Cardiac muscle cell (in vitro differentiated cells and primary cell): ENCODE results near the gene RASAL2. TPM values are rescaled to one million over a fixed set of nuclear protein-coding genes. Genes with fewer than 3 reads are reported as not detected.
A peak's percentile ranks its signal among the peaks of the same experiment; 100 is the strongest.

Experiments used
- DNase-seq, 2 donors: peaks; one replicate each; pipeline versions ENCODE4 v3.0.0 to v3.0.0-alpha.2; 2010 to 2017; ENCODE audit warnings: low read depth in 1 of 2, low spot score in 1 of 2
- H3K27ac ChIP-seq: fragments of 200-600 bp; sonication (generic); 2 replicates; pipeline ENCODE4 v1.5.1; 2016
- H3K27me3 ChIP-seq: fragments of 200-600 bp; sonication (generic); 2 replicates; pipeline ENCODE4 v1.6.0; 2016; ENCODE audit warnings: control low read depth
- H3K36me3 ChIP-seq: fragments of 200-600 bp; sonication (generic); 2 replicates; pipeline ENCODE4 v1.5.1; 2016; ENCODE audit warnings: control low read depth
- H3K4me1 ChIP-seq: fragments of 200-600 bp; sonication (generic); 2 replicates; pipeline ENCODE4 v1.8.1; 2017; ENCODE audit warnings: low read depth, mild to moderate bottlenecking, mixed run types
- H3K4me3 ChIP-seq: fragments of 200-600 bp; sonication (generic); 2 replicates; pipeline ENCODE4 v1.5.1; 2016; ENCODE audit warnings: mild to moderate bottlenecking
- H3K9me3 ChIP-seq: fragments of 200-600 bp; sonication (generic); 2 replicates; pipeline ENCODE4 v1.5.1; 2017; ENCODE audit warnings: low read depth, mild to moderate bottlenecking, control low read depth
- polyA plus RNA-seq: library from polyadenylated mRNA; unstranded; fragments of >200 nt; fragmentation: Nextera tagmentation; extraction: Ambion mirVana; gene quantifications from 2 replicates; pipeline ENCODE4 v1.2.1, GENCODE V29; 2016
- total RNA-seq: library from RNA; depleted of rRNA; stranded (reverse); fragments of >200 nt; gene quantifications from 2 replicates; pipeline ENCODE4 v1.2.3, GENCODE V29; 2016
- TF ChIP-seq, protein P1 (sequence below): IDR thresholded peaks from 2 replicates; pipeline ENCODE4 v1.5.1; 2012; ENCODE audit warnings: low read depth, mild to moderate bottlenecking, low read length

RASAL2 gene
- total and polyA plus RNA-seq, 2 experiments from 2014 or later = 11.2 to 35.3 TPM

DNA sequence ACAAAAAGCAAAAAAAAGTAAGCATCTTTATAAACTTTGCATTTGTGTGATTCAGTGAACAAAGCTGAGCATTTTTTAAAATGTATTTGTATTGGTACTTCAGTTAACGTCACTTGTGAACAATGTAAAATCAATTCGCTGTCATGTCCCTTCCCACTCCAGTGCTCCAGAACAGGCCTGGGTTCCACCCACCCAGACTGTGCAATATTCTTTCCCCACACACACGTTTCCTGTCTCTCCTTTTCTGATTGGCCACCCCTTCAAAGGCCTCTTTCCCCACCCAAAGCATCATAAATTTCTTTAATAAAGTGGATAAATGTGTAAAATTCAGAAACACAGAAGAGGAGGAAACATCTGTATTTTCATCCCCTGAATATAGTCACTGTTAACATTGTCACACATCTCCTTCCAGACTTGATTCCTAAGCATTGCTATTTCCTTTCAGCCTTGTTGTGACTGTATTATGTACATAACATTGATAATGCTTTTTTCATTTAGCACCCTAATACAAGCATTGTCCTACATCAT lies 390.9 kb downstream of the RASAL2 start:
- Histone ChIP-seq H3K4me3 (no peak overlapping the region), H3K36me3 (no peaks in the 10 kb centered on the region), H3K9me3 (no peaks in the 10 kb centered on the region), H3K27ac (no peak overlapping the region), H3K27me3 (no peaks in the 10 kb centered on the region), H3K4me1 (no peaks in the 10 kb centered on the region)
- no peak for DNase-seq
- TF ChIP-seq, protein P1, sequence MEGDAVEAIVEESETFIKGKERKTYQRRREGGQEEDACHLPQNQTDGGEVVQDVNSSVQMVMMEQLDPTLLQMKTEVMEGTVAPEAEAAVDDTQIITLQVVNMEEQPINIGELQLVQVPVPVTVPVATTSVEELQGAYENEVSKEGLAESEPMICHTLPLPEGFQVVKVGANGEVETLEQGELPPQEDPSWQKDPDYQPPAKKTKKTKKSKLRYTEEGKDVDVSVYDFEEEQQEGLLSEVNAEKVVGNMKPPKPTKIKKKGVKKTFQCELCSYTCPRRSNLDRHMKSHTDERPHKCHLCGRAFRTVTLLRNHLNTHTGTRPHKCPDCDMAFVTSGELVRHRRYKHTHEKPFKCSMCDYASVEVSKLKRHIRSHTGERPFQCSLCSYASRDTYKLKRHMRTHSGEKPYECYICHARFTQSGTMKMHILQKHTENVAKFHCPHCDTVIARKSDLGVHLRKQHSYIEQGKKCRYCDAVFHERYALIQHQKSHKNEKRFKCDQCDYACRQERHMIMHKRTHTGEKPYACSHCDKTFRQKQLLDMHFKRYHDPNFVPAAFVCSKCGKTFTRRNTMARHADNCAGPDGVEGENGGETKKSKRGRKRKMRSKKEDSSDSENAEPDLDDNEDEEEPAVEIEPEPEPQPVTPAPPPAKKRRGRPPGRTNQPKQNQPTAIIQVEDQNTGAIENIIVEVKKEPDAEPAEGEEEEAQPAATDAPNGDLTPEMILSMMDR = no peak

- TF ChIP-seq, protein P1 = no peak
- no peaks in the 10 kb centered on the region for H3K36me3 ChIP-seq
- no peaks in the 10 kb centered on the region for H3K27me3 ChIP-seq
- DNase-seq = peak in 1 of 2 donors; percentile 15
- H3K27ac ChIP-seq = no peak overlapping the region
- H3K4me1 ChIP-seq = no peaks in the 10 kb centered on the region
- no peak overlapping the region for H3K4me3 ChIP-seq
- H3K9me3 ChIP-seq = no peaks in the 10 kb centered on the region
Observed at GRCh38 chr1:178485541-178485981, 391.7 kb downstream of the RASAL2 start.

DNA sequence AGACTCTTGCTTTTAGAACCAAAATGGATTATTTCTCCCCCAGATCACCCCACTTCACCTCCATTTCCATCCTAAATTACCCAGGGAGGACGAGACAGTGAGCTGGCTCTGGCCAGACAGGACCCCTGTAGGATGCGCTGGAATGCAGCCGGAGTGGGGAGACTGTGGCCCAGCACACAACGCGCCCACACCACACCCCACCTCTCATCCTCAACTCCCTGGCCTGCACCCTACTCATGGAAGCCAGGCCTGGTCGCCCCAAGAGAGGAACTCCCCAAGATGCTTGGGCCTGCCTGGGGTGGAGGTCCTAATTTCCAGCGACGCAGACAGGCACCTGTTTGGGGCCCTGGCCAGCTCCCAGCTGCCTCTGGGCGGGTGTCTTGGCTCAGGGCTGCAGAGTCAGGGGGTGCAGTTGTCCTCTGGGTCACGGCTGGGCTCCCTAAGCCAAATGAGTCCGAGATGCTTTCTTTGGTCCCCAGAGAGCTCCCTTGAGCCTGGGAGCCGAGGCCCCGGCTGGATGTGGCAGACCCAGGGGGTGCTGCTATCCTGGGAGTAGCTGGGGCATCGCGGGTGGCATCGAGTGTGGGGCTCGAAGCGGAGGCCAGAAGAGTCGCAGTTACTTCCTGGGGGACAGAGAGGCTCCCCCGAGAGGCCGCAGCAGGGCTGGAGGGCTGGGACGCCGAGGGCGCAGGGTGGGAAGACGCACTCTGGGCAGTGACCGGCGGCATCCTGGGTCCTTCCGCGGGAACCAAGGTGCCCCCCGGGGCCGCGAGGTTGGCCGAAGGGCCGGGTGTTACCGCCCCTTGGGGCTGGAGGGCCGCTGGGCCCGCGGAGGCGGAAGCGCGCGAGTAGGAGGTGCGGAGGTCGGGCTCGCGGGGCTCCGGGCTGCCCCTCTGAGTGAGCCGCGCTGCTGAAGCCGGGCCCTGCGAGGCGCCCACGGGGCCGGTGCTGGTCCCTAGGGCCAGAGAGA lies 392.5 kb downstream of the RASAL2 start:
- Histone ChIP-seq H3K4me1 (no peaks in the 10 kb centered on the region), H3K27me3 (no peaks in the 10 kb centered on the region), H3K4me3 (no peak overlapping the region), H3K36me3 (no peaks in the 10 kb centered on the region), H3K9me3 (no peaks in the 10 kb centered on the region), H3K27ac (no peak overlapping the region)
- peak in 1 of 2 donors; percentile 26 for DNase-seq
- TF ChIP-seq, protein P1 = no peak

- Histone ChIP-seq H3K9me3 (no peaks in the 10 kb centered on the region), H3K27ac (no peak overlapping the region), H3K4me1 (no peaks in the 10 kb centered on the region), H3K27me3 (no peaks in the 10 kb centered on the region), H3K4me3 (no peak overlapping the region), H3K36me3 (no peaks in the 10 kb centered on the region)
- TF ChIP-seq, protein P1 = no peak
- DNase-seq = no peak
Observed at GRCh38 chr1:178487070-178487615, 393.2 kb downstream of the RASAL2 start.

GRCh38 chr1:178488393-178488792 lies 394.5 kb downstream of the RASAL2 start:
- TF ChIP-seq, protein P1 = no peak
- Histone ChIP-seq H3K4me3 (no peak overlapping the region), H3K27ac (no peak overlapping the region), H3K9me3 (no peaks in the 10 kb centered on the region), H3K36me3 (no peaks in the 10 kb centered on the region), H3K27me3 (no peaks in the 10 kb centered on the region), H3K4me1 (no peaks in the 10 kb centered on the region)
- DNase-seq = no peak
